GM23248 (cell line): ENCODE data around the gene MACROD2. TPM values are rescaled to one million over a fixed set of nuclear protein-coding genes. Genes with fewer than 3 reads are reported as not detected.

Source experiments
- DNase-seq: peaks from one replicate; pipeline ENCODE4 v3.0.0-alpha.2; 2015
- H2AFZ ChIP-seq: fragments of 200-600 bp; sonication (generic); 2 replicates; pipeline ENCODE4 v1.6.1; 2016; ENCODE audit warnings: antibody characterized with exemption
- H3F3A ChIP-seq: fragments of 200-600 bp; sonication (generic); 2 replicates; pipeline ENCODE4 v1.6.1; 2016; ENCODE audit warnings: mild to moderate bottlenecking, antibody characterized with exemption, mixed run types; ENCODE audit not compliant: insufficient read depth
- H3K27ac ChIP-seq: fragments of 200-600 bp; sonication (generic); 2 replicates; pipeline ENCODE4 v1.5.1; 2016; ENCODE audit warnings: mild to moderate bottlenecking
- H3K27me3 ChIP-seq: fragments of 200-600 bp; sonication (generic); replicated peaks from 2 replicates; pipeline ENCODE4 v1.6.1; 2016; ENCODE audit warnings: mild to moderate bottlenecking; ENCODE audit not compliant: insufficient read depth
- H3K36me3 ChIP-seq: fragments of 200-600 bp; sonication (generic); 2 replicates; pipeline ENCODE4 v1.6.1; 2016; ENCODE audit warnings: low read depth, mild to moderate bottlenecking
- H3K4me1 ChIP-seq: fragments of 200-600 bp; sonication (generic); 2 replicates; pipeline ENCODE4 v1.6.1; 2016; ENCODE audit warnings: mild to moderate bottlenecking; ENCODE audit not compliant: insufficient read depth
- H3K4me2 ChIP-seq: fragments of 200-600 bp; sonication (generic); one replicate; pipeline ENCODE4 v1.6.1; 2016; ENCODE audit warnings: mild to moderate bottlenecking; ENCODE audit not compliant: unreplicated experiment
- H3K4me3 ChIP-seq: fragments of 200-600 bp; sonication (generic); 2 replicates; pipeline ENCODE4 v1.5.1; 2016; ENCODE audit warnings: mild to moderate bottlenecking
- H3K79me2 ChIP-seq: fragments of 200-600 bp; sonication (generic); 2 replicates; pipeline ENCODE4 v1.6.1; 2016; ENCODE audit warnings: mild to moderate bottlenecking; ENCODE audit not compliant: insufficient read depth
- H3K9ac ChIP-seq: fragments of 200-600 bp; sonication (generic); 2 replicates; pipeline ENCODE4 v1.6.1; 2016; ENCODE audit warnings: mild to moderate bottlenecking
- H3K9me2 ChIP-seq: fragments of 200-600 bp; sonication (generic); 2 replicates; pipeline ENCODE4 v1.6.1; 2016; ENCODE audit warnings: mixed run types, mild to moderate bottlenecking, moderate library complexity; ENCODE audit not compliant: insufficient read depth
- H3K9me3 ChIP-seq: fragments of 200-600 bp; sonication (generic); one replicate; pipeline ENCODE4 v1.6.1; 2017; ENCODE audit warnings: low read depth
- H4K20me1 ChIP-seq: fragments of 200-600 bp; sonication (generic); 2 replicates; pipeline ENCODE4 v1.6.0; 2016; ENCODE audit not compliant: insufficient read depth
- EZH2 ChIP-seq: fragments of 200-600 bp; sonication (generic); IDR thresholded peaks from 2 replicates; pipeline ENCODE4 v1.6.1; 2018; ENCODE audit warnings: antibody characterized with exemption, mild to moderate bottlenecking; ENCODE audit not compliant: insufficient read depth, poor library complexity, severe bottlenecking
- EZH2phosphoT487 ChIP-seq: fragments of 200-600 bp; sonication (generic); IDR thresholded peaks from 2 replicates; pipeline ENCODE4 v1.6.1; 2018; ENCODE audit warnings: antibody characterized with exemption, moderate library complexity, mild to moderate bottlenecking, low read depth; ENCODE audit not compliant: insufficient read depth
- WGBS, 2 experiments: methylation state at CpG; one replicate each; pipeline ENCODE4 v1.1.6; 2015 to 2017; ENCODE audit warnings: low lambda C conversion rate in 2 of 2, low coverage in 1 of 2; ENCODE audit errors: missing lambda C conversion rate in 2 of 2; 5-methylcytosine and 5-hydroxymethylcytosine counted together
- in situ Hi-C: fragments of 300-500 bp; cut with MboI; formaldehyde crosslinking; loops from 2 replicates; pipeline ENCODE4 v1.15.0; 2020
- polyA plus RNA-seq: library from polyadenylated mRNA; unstranded; fragments of >200 nt; fragmentation: Nextera tagmentation; extraction: Ambion mirVana; gene quantifications from 2 replicates; pipeline ENCODE4 v1.2.1, GENCODE V29; 2016
- total RNA-seq: library from RNA; depleted of rRNA; stranded (reverse); fragments of >200 nt; shearing (Covaris generic); gene quantifications from 2 replicates; pipeline ENCODE4 v1.2.3, GENCODE V29; 2014

MACROD2 gene
- total and polyA plus RNA-seq, 2 experiments from 2014 or later, result 1.1 to 3.1 TPM

- Histone ChIP-seq H3K9me2 (no peaks in the 10 kb centered on the region), H3K4me3 (no peak overlapping the region), H3K4me2 (no peak overlapping the region), H3K27ac (no peak overlapping the region), H3K4me1 (no peaks in the 10 kb centered on the region), H3K79me2 (no peaks in the 10 kb centered on the region), H3K36me3 (no peaks in the 10 kb centered on the region), H2AFZ (no peak overlapping the region), H3F3A (no peaks in the 10 kb centered on the region), H4K20me1 (no peaks in the 10 kb centered on the region), H3K27me3 (no peaks in the 10 kb centered on the region), H3K9ac (no peak overlapping the region), H3K9me3 (no peaks in the 10 kb centered on the region)
- in situ Hi-C loops, result no loop called here
- no peak for DNase-seq
- TF ChIP-seq EZH2phosphoT487 (no peak), EZH2 (no peak)
- 64 to 66% methylated on average over 10 of the region's 10 CpGs for WGBS, 2 experiments
Observed at GRCh38 chr20:15795305-15796019, 1800.1 kb downstream of the MACROD2 start.

- no peaks in the 10 kb centered on the region for H3F3A ChIP-seq
- H4K20me1 ChIP-seq, result no peaks in the 10 kb centered on the region
- H3K27ac ChIP-seq, result no peak overlapping the region
- WGBS, 2 experiments, result 5 to 7% methylated on average over 2 of the region's 2 CpGs
- no peak overlapping the region for H3K4me3 ChIP-seq
- no peaks in the 10 kb centered on the region for H3K27me3 ChIP-seq
- H3K4me2 ChIP-seq, result no peak overlapping the region
- H3K79me2 ChIP-seq, result no peaks in the 10 kb centered on the region
- TF ChIP-seq EZH2phosphoT487 (no peak), EZH2 (no peak)
- no peaks in the 10 kb centered on the region for H3K9me3 ChIP-seq
- H3K9ac ChIP-seq, result no peak overlapping the region
- no peak overlapping the region for H2AFZ ChIP-seq
- H3K9me2 ChIP-seq, result no peaks in the 10 kb centered on the region
- no peaks in the 10 kb centered on the region for H3K36me3 ChIP-seq
- DNase-seq, result peak; percentile 32
- in situ Hi-C loops, result no loop called here
- H3K4me1 ChIP-seq, result no peaks in the 10 kb centered on the region
Observed at GRCh38 chr20:15799871-15800270, 1804.6 kb downstream of the MACROD2 start.

DNA sequence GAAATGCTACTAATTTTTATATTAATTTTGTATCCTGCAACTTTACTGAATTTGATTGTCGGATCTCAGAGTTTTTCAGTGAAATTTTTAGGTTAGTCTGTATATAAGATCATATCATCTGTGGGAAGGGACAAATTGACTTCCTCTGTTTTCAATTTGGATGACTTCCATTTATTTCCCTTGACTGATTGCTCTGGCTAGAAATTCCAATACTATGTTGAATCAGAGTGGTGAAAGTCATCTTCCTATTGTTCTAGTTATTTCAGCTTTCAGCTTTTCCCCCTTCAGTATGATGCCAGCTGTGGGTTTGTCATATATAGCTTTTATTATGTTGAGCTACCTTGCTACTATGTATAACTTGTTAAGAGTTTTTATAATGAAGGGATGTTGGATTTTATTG is 1806.7 kb downstream of the MACROD2 start:
- WGBS, 2 experiments, result 57 to 68% methylated on average over 1 of the region's 1 CpG
- H3K9ac ChIP-seq, result no peak overlapping the region
- no peaks in the 10 kb centered on the region for H3K27me3 ChIP-seq
- H3F3A ChIP-seq, result no peaks in the 10 kb centered on the region
- H3K79me2 ChIP-seq, result no peaks in the 10 kb centered on the region
- H3K27ac ChIP-seq, result no peak overlapping the region
- no peaks in the 10 kb centered on the region for H3K4me1 ChIP-seq
- no peaks in the 10 kb centered on the region for H4K20me1 ChIP-seq
- H3K4me3 ChIP-seq, result no peak overlapping the region
- no peak for DNase-seq
- no peaks in the 10 kb centered on the region for H3K9me2 ChIP-seq
- TF ChIP-seq EZH2 (no peak), EZH2phosphoT487 (no peak)
- H2AFZ ChIP-seq, result no peak overlapping the region
- no peak overlapping the region for H3K4me2 ChIP-seq
- no peaks in the 10 kb centered on the region for H3K36me3 ChIP-seq
- in situ Hi-C loops, result no loop called here
- H3K9me3 ChIP-seq, result no peaks in the 10 kb centered on the region

DNA sequence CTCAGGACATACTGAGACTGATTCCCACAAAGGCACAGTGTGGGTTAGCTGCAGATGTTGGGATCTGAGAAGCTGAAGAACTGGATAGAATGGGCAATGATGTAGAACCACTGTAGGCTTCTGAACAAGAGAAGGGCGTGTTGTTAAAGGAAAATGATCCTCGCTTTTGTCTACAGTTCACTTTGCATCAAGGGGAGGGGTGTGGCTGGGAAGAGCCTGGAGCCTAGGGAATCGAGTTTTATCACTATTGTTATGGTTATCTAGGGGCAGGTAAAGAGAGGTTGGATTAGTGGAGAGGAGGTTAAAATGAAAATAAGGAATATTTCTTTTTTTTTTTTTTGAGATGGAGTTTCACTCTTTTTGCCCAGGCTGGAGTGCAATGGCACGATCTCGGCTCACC is 1809.8 kb downstream of the MACROD2 start:
- Histone ChIP-seq H4K20me1 (no peaks in the 10 kb centered on the region), H3K4me2 (no peak overlapping the region), H3K79me2 (no peaks in the 10 kb centered on the region), H3K9me2 (no peaks in the 10 kb centered on the region), H3K4me3 (no peak overlapping the region), H3K4me1 (no peaks in the 10 kb centered on the region), H3F3A (no peaks in the 10 kb centered on the region), H3K27ac (no peak overlapping the region), H3K36me3 (no peaks in the 10 kb centered on the region), H2AFZ (no peak overlapping the region), H3K27me3 (no peaks in the 10 kb centered on the region), H3K9me3 (no peaks in the 10 kb centered on the region), H3K9ac (no peak overlapping the region)
- no peak for DNase-seq
- WGBS, 2 experiments, result 45 to 54% methylated on average over 5 of the region's 5 CpGs
- in situ Hi-C loops, result no loop called here
- TF ChIP-seq EZH2 (no peak), EZH2phosphoT487 (no peak)
